ENCODE data around the gene ATP9B. TPM values are rescaled to one million over a fixed set of nuclear protein-coding genes. Genes with fewer than 3 reads are reported as not detected.
A peak's percentile ranks its signal among the peaks of the same experiment; 100 is the strongest.
"Not testable (repeated sequence)": the region's sequence is repeated elsewhere in the genome, so short reads cannot be mapped to it uniquely, and the experiment has no call there.

ATP9B gene
- total and polyA plus RNA-seq, 2 donors, result 14.9 to 19.3 TPM

DNA sequence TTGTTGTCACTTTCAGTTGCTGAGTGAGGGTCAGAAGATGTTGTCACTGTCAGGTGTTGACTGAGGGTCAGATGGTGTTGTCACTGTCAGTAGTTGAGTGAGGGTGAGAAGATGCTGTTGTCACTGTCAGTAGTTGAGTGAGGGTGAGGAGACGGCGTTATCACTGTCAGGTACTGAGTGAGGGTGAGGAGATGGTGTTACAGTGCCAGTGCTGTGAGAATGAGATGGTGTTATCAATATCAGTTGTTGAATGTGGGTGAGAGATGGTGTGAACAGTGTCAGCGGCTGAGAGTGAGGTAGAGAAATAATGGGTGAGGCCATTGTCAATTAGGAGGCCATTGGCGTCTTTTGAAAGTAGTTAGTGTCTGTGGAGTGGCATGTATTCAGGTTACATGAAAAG is 1.6 kb upstream of the ATP9B start:
- H3K27me3 ChIP-seq (ENCODE audit: control insufficient read depth in 2 of 2, insufficient read depth in 1 of 2, low read length in 1 of 2), result no peaks in the 10 kb centered on the region
- WGBS, result 96% methylated on average over 4 of the region's 4 CpGs
- no peak overlapping the region for H3K27ac ChIP-seq (ENCODE audit: low read depth in 1 of 2, low read length in 1 of 2)
- peaks cover 4 to 5% of the 10 kb centered on the region in 2 donors for H3K4me1 ChIP-seq (ENCODE audit: control insufficient read depth in 2 of 2, insufficient read depth in 2 of 2, low read length in 2 of 2)
- no peak for DNase-seq (ENCODE audit: low read depth in 6 of 9, low spot score in 9 of 9)
- peaks cover 0 to 6% of the 10 kb centered on the region in 2 donors for H3K9me3 ChIP-seq (ENCODE audit: control insufficient read depth in 2 of 2, insufficient read depth in 1 of 2, low read length in 1 of 2)
- H3K36me3 ChIP-seq (ENCODE audit: control insufficient read depth in 2 of 2, insufficient read depth in 2 of 2, low read length in 1 of 2), result peaks cover 0 to 7% of the 10 kb centered on the region in 2 donors
- H3K4me3 ChIP-seq (ENCODE audit: low read length in 2 of 2), result no peak overlapping the region

- peak overlapping the region; percentile 58 to 70 for H3K4me3 ChIP-seq (ENCODE audit: low read length in 2 of 2)
- H3K4me1 ChIP-seq (ENCODE audit: control insufficient read depth in 2 of 2, insufficient read depth in 2 of 2, low read length in 2 of 2), result peaks cover 4 to 5% of the 10 kb centered on the region in 2 donors
- no peaks in the 10 kb centered on the region for H3K27me3 ChIP-seq (ENCODE audit: control insufficient read depth in 2 of 2, insufficient read depth in 1 of 2, low read length in 1 of 2)
- 12% methylated on average over 49 of the region's 49 CpGs for WGBS
- peaks cover 0 to 9% of the 10 kb centered on the region in 2 donors for H3K36me3 ChIP-seq (ENCODE audit: control insufficient read depth in 2 of 2, insufficient read depth in 2 of 2, low read length in 1 of 2)
- H3K9me3 ChIP-seq (ENCODE audit: control insufficient read depth in 2 of 2, insufficient read depth in 1 of 2, low read length in 1 of 2), result peaks cover 0 to 11% of the 10 kb centered on the region in 2 donors
- peak overlapping the region; percentile 87 to 94 for H3K27ac ChIP-seq (ENCODE audit: low read depth in 1 of 2, low read length in 1 of 2)
- peak in 1 of 9 donors; percentile 41 for DNase-seq (ENCODE audit: low read depth in 6 of 9, low spot score in 9 of 9)
Measured at GRCh38 chr18:79068341-79068936, 755 bp upstream of the ATP9B start.

- peaks cover 2 to 12% of the 10 kb centered on the region in 2 donors for H3K36me3 ChIP-seq (ENCODE audit: control insufficient read depth in 2 of 2, insufficient read depth in 2 of 2, low read length in 1 of 2)
- peak overlapping the region; percentile 87 to 94 for H3K27ac ChIP-seq (ENCODE audit: low read depth in 1 of 2, low read length in 1 of 2)
- no peaks in the 10 kb centered on the region for H3K27me3 ChIP-seq (ENCODE audit: control insufficient read depth in 2 of 2, insufficient read depth in 1 of 2, low read length in 1 of 2)
- peaks cover 0 to 18% of the 10 kb centered on the region in 2 donors for H3K9me3 ChIP-seq (ENCODE audit: control insufficient read depth in 2 of 2, insufficient read depth in 1 of 2, low read length in 1 of 2)
- H3K4me3 ChIP-seq (ENCODE audit: low read length in 2 of 2), result peak overlapping the region; percentile 58 to 70
- 1% methylated on average over 20 of the region's 20 CpGs for WGBS
- peaks cover 4 to 5% of the 10 kb centered on the region in 2 donors for H3K4me1 ChIP-seq (ENCODE audit: control insufficient read depth in 2 of 2, insufficient read depth in 2 of 2, low read length in 2 of 2)
- peak in 4 of 9 donors; percentile 22 to 41 (median 30) for DNase-seq (ENCODE audit: low read depth in 6 of 9, low spot score in 9 of 9)
Measured at GRCh38 chr18:79069717-79070151, 540 bp downstream of the ATP9B start.

DNA sequence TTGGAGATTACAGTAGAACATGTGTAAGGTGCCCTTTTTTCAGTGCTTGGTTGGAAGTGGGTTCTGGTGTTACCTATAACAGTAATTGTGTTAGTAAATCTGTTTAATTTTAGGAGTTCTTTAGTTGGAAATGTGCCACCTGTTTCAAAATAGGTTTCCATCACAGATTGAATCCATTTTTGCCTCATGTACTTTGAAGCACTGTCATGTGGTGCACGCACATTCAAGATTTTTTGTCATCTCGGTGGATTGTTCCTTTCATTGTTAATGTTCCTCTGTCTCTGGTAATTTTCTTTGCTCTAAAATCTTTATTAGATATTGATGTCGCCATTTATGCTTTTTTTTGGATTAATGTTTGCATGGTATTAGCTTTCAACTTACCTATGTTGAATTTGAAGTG is 1.3 kb downstream of the ATP9B start:
- no peaks in the 10 kb centered on the region for H3K27me3 ChIP-seq (ENCODE audit: control insufficient read depth in 2 of 2, insufficient read depth in 1 of 2, low read length in 1 of 2)
- 95% methylated on average over 3 of the region's 3 CpGs for WGBS
- H3K9me3 ChIP-seq (ENCODE audit: control insufficient read depth in 2 of 2, insufficient read depth in 1 of 2, low read length in 1 of 2), result peaks cover 0 to 18% of the 10 kb centered on the region in 2 donors
- peak overlapping the region; percentile 58 to 70 for H3K4me3 ChIP-seq (ENCODE audit: low read length in 2 of 2)
- peaks cover 2 to 12% of the 10 kb centered on the region in 2 donors for H3K36me3 ChIP-seq (ENCODE audit: control insufficient read depth in 2 of 2, insufficient read depth in 2 of 2, low read length in 1 of 2)
- peak in 2 of 9 donors; percentile 5 to 7 for DNase-seq (ENCODE audit: low read depth in 6 of 9, low spot score in 9 of 9)
- H3K27ac ChIP-seq (ENCODE audit: low read depth in 1 of 2, low read length in 1 of 2), result no peak overlapping the region
- peaks cover 4 to 5% of the 10 kb centered on the region in 2 donors for H3K4me1 ChIP-seq (ENCODE audit: control insufficient read depth in 2 of 2, insufficient read depth in 2 of 2, low read length in 2 of 2)

GRCh38 chr18:79071037-79071436 is 1.8 kb downstream of the ATP9B start:
- peaks cover 4 to 5% of the 10 kb centered on the region in 2 donors for H3K4me1 ChIP-seq (ENCODE audit: control insufficient read depth in 2 of 2, insufficient read depth in 2 of 2, low read length in 2 of 2)
- H3K36me3 ChIP-seq (ENCODE audit: control insufficient read depth in 2 of 2, insufficient read depth in 2 of 2, low read length in 1 of 2), result peaks cover 2 to 12% of the 10 kb centered on the region in 2 donors
- no peak for DNase-seq (ENCODE audit: low read depth in 6 of 9, low spot score in 9 of 9)
- H3K27ac ChIP-seq (ENCODE audit: low read depth in 1 of 2, low read length in 1 of 2), result no peak overlapping the region
- no peak overlapping the region for H3K4me3 ChIP-seq (ENCODE audit: low read length in 2 of 2)
- 75% methylated on average over 1 of the region's 1 CpG for whole genome bisulfite sequencing
- no peaks in the 10 kb centered on the region for H3K27me3 ChIP-seq (ENCODE audit: control insufficient read depth in 2 of 2, insufficient read depth in 1 of 2, low read length in 1 of 2)
- peaks cover 0 to 18% of the 10 kb centered on the region in 2 donors for H3K9me3 ChIP-seq (ENCODE audit: control insufficient read depth in 2 of 2, insufficient read depth in 1 of 2, low read length in 1 of 2)

GRCh38 chr18:79071503-79072210 is 2.5 kb downstream of the ATP9B start:
- WGBS, result 97% methylated on average over 3 of the region's 3 CpGs
- Histone ChIP-seq H3K27ac (ENCODE audit: low read depth in 1 of 2, low read length in 1 of 2) (no peak overlapping the region), H3K9me3 (ENCODE audit: control insufficient read depth in 2 of 2, insufficient read depth in 1 of 2, low read length in 1 of 2) (peaks cover 0 to 18% of the 10 kb centered on the region in 2 donors), H3K4me3 (ENCODE audit: low read length in 2 of 2) (no peak overlapping the region), H3K27me3 (ENCODE audit: control insufficient read depth in 2 of 2, insufficient read depth in 1 of 2, low read length in 1 of 2) (no peaks in the 10 kb centered on the region), H3K4me1 (ENCODE audit: control insufficient read depth in 2 of 2, insufficient read depth in 2 of 2, low read length in 2 of 2) (peaks cover 4 to 5% of the 10 kb centered on the region in 2 donors), H3K36me3 (ENCODE audit: control insufficient read depth in 2 of 2, insufficient read depth in 2 of 2, low read length in 1 of 2) (peaks cover 2 to 12% of the 10 kb centered on the region in 2 donors)
- DNase-seq (ENCODE audit: low read depth in 6 of 9, low spot score in 9 of 9), result no peak

GRCh38 chr18:79072655-79073054 is 3.5 kb downstream of the ATP9B start:
- Histone ChIP-seq H3K36me3 (ENCODE audit: control insufficient read depth in 2 of 2, insufficient read depth in 2 of 2, low read length in 1 of 2) (peaks cover 2 to 13% of the 10 kb centered on the region in 2 donors), H3K9me3 (ENCODE audit: control insufficient read depth in 2 of 2, insufficient read depth in 1 of 2, low read length in 1 of 2) (peaks cover 0 to 18% of the 10 kb centered on the region in 2 donors)
- not testable (repeated sequence) for H3K4me1 ChIP-seq (ENCODE audit: control insufficient read depth in 2 of 2, insufficient read depth in 2 of 2, low read length in 2 of 2); H3K27me3 ChIP-seq (ENCODE audit: control insufficient read depth in 2 of 2, insufficient read depth in 1 of 2, low read length in 1 of 2); H3K4me3 ChIP-seq (ENCODE audit: low read length in 2 of 2); DNase-seq (ENCODE audit: low read depth in 6 of 9, low spot score in 9 of 9); H3K27ac ChIP-seq (ENCODE audit: low read depth in 1 of 2, low read length in 1 of 2)
- 97% methylated on average over 27 of the region's 27 CpGs for WGBS

DNA sequence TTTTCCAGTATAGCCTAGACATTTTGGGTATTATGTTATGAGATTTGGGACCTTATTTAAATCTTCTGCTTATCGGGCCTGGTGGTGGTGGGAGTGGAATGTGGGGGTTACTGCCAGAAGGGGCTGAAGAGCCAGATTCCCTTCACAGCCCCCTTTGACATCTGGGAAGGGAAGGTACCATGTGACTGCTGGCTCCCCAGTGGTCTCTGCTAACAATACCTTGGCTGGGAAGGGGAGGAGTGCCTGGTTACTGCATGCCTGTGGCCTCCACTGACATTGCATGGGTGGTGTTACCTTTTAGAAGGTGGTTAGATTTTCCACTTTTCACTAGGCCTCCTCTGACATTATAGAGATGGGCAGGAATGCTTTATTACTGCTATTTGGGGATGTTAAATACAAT is 8.0 kb downstream of the ATP9B start:
- DNase-seq (ENCODE audit: low read depth in 6 of 9, low spot score in 9 of 9), result no peak
- Histone ChIP-seq H3K27me3 (ENCODE audit: control insufficient read depth in 2 of 2, insufficient read depth in 1 of 2, low read length in 1 of 2) (no peaks in the 10 kb centered on the region), H3K27ac (ENCODE audit: low read depth in 1 of 2, low read length in 1 of 2) (no peak overlapping the region), H3K36me3 (ENCODE audit: control insufficient read depth in 2 of 2, insufficient read depth in 2 of 2, low read length in 1 of 2) (peaks cover 2 to 19% of the 10 kb centered on the region in 2 donors), H3K9me3 (ENCODE audit: control insufficient read depth in 2 of 2, insufficient read depth in 1 of 2, low read length in 1 of 2) (peaks cover 0 to 14% of the 10 kb centered on the region in 2 donors), H3K4me1 (ENCODE audit: control insufficient read depth in 2 of 2, insufficient read depth in 2 of 2, low read length in 2 of 2) (no peaks in the 10 kb centered on the region), H3K4me3 (ENCODE audit: low read length in 2 of 2) (no peak overlapping the region)
- WGBS, result 96% methylated on average over 1 of the region's 1 CpG

GRCh38 chr18:79078791-79079190 is 9.6 kb downstream of the ATP9B start:
- not testable (repeated sequence) for H3K27me3 ChIP-seq (ENCODE audit: control insufficient read depth in 2 of 2, insufficient read depth in 1 of 2, low read length in 1 of 2); H3K27ac ChIP-seq (ENCODE audit: low read depth in 1 of 2, low read length in 1 of 2); H3K4me1 ChIP-seq (ENCODE audit: control insufficient read depth in 2 of 2, insufficient read depth in 2 of 2, low read length in 2 of 2); DNase-seq (ENCODE audit: low read depth in 6 of 9, low spot score in 9 of 9); H3K4me3 ChIP-seq (ENCODE audit: low read length in 2 of 2)
- 98% methylated on average over 5 of the region's 5 CpGs for WGBS
- Histone ChIP-seq H3K9me3 (ENCODE audit: control insufficient read depth in 2 of 2, insufficient read depth in 1 of 2, low read length in 1 of 2) (peaks cover 0 to 15% of the 10 kb centered on the region in 2 donors), H3K36me3 (ENCODE audit: control insufficient read depth in 2 of 2, insufficient read depth in 2 of 2, low read length in 1 of 2) (peaks cover 9 to 22% of the 10 kb centered on the region in 2 donors)
